RWPE1 (cell line): ENCODE results near the gene RHBDF1.

Experiments used
- CTCF ChIA-PET: fragments of 350-600 bp; sonication (Branson Sonifier 250); formaldehyde crosslinking; extraction: SDS; loops from one replicate; lab custom pipeline; 2021; lab: Yijun Ruan, JAX
- POLR2A ChIA-PET: fragments of 400-600 bp; formaldehyde crosslinking; extraction: SDS; loops from one replicate; lab custom pipeline; 2020; ENCODE audit warnings: antibody characterized with exemption; ENCODE audit not compliant: low non-redundant PET; lab: Yijun Ruan, JAX
- DNase-seq: peaks from one replicate; pipeline ENCODE4 v3.0.0; 2012; ENCODE audit warnings: low spot score
- H3K27ac ChIP-seq: fragments of 450-650 bp; 2 replicates; pipeline ENCODE4 v1.5.1; 2017
- CTCF ChIP-seq: fragments of 450-650 bp; conservative IDR thresholded peaks from 2 replicates; pipeline ENCODE4 v1.5.1; 2017; ENCODE audit warnings: low read depth, mild to moderate bottlenecking

Gene RHBDF1

GRCh38 chr16:71210-71539 is 1.3 kb downstream of the RHBDF1 start:
- no peak for TF ChIP-seq CTCF
- CTCF ChIA-PET, result interaction anchor here (0.7 to 2.0 kb wide), 2 partner anchors 26 to 62 kb away, joined by 4 to 13 read pairs; no protein-coding TSS in a partner anchor
- peak overlapping the region; percentile 91 for H3K27ac ChIP-seq

GRCh38 chr16:69181-69580 is 3.2 kb downstream of the RHBDF1 start:
- ChIA-PET POLR2A (no interaction called here), CTCF (interaction anchor here (1.9 to 6.5 kb wide), 2 partner anchors 27 to 38 kb away, joined by 8 to 135 read pairs; no protein-coding TSS in a partner anchor)
- no peak for TF ChIP-seq CTCF
- peak overlapping the region; percentile 91 for H3K27ac ChIP-seq
- DNase-seq, result no peak

More at GRCh38 chr16:71210-71539, 1.3 kb downstream of the RHBDF1 start:
- POLR2A ChIA-PET, result no interaction called here
- no peak for DNase-seq

GRCh38 chr16:67884-68789 is 4.3 kb downstream of the RHBDF1 start:
- no peak for TF ChIP-seq CTCF
- DNase-seq, result no peak
- ChIA-PET POLR2A (no interaction called here), CTCF (interaction anchor here (1.9 to 6.5 kb wide), 2 partner anchors 28 to 39 kb away, joined by 8 to 135 read pairs; no protein-coding TSS in a partner anchor)
- H3K27ac ChIP-seq, result peak overlapping the region; percentile 91

DNA sequence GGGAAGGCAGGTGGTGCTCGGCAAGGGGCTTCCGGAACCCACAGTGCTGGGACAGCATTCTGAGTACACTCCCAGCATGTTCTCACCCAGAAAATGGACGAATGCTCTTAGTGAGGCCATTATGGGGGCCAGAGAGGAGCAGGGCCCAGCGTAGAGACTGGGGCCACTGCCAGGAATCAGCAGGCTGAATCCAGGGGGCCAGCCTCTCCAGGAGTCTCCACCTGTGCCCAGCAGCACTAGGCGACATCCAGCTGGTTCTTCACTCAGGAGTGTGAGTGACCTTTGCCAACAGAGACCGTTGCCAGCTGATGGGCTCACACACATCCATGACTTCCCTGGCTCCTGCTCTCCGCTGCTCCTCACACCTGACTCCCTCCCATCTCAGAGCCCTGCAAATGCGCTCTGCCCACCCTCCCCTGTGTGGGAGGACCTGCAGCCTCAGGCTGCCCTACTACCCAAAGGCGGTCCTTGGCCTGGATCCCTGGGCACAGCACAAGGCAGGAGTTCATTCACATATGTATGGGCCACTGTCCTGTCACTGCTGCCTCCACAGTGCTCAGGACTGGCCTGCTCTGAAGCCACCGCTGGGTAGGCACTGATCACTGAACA is 5.1 kb downstream of the RHBDF1 start:
- ChIA-PET CTCF (interaction anchor here (6.5 kb wide), 1 partner anchor 29 kb away, joined by 135 read pairs; no protein-coding TSS in a partner anchor), POLR2A (no interaction called here)
- DNase-seq, result no peak
- no peak for TF ChIP-seq CTCF
- H3K27ac ChIP-seq, result peak overlapping the region; percentile 91

DNA sequence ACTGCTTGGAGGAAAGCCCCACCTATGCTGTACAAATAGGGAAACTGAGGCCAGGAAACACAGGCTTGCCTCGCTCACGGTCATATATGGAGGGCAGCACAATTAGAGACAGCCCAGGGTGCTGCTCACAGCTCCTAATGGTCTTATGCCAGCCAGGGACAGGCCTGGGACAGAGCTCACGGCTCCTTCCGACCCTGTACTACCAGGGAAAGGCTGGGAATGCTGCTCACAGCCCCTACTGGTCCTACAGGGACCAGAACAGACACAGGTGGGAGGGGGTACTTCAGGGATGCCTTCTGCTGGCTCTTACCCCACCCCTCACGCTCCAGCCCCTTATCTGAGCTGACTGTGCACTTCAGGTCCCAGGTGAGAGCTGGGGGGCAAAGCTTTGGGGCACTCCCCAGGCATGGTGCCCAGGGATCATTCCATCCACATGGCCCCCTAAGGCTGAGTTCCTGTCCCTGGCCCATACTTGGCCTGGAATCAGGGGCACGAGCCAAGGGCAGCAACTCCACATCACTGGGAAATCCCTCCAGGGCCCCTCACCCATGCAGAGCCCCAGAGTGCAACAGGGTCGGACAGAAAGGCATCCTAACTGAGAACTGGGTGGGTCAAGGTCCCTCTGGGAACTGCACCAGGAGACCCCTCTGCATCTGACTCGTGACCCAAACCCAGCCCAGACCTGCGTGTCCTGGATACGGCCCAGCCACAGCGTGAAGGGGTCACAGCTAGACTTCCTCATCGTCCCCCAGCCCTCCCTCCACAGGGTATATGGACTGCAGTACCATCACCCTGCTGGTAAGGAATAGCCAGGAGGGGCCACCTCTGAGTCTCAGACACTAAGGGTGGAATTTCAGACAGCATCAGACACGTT is 5.9 kb downstream of the RHBDF1 start:
- DNase-seq, result no peak
- POLR2A ChIA-PET, result interaction anchor here (0.8 to 1.0 kb wide), 2 partner anchors 11 to 22 kb away, joined by 3 to 4 read pairs; partner anchors contain the start of gene MPG
- CTCF ChIA-PET, result interaction anchor here (0.6 to 6.5 kb wide), 18 partner anchors 8 to 1655 kb away, joined by 3 to 135 read pairs (median 4); partner anchors contain the start of genes MPG, POLR3K and SNRNP25
- H3K27ac ChIP-seq, result peak overlapping the region; percentile 91
- TF ChIP-seq CTCF, result no peak
